ENCODE measurements around the gene FAM227A. TPM values are rescaled to one million over a fixed set of nuclear protein-coding genes. Genes with fewer than 3 reads are reported as not detected.
A peak's percentile ranks its signal among the peaks of the same experiment; 100 is the strongest.

Gene FAM227A
- total and polyA plus RNA-seq, 2 of the 8 experiments (the other 6 are each of a cell fraction or from before 2014, with no cell fraction given): 2.1 to 3.9 TPM

- no peaks in the 10 kb centered on the region for H3K27me3 ChIP-seq (replicated peaks in 1 of 4; ENCODE audit: control insufficient read depth in 3 of 4, extremely low read depth in 1 of 4, insufficient read depth in 3 of 4, low read length in 3 of 4)
- H2BK120ac ChIP-seq (replicated peaks; ENCODE audit: low read depth, low read length): peak overlapping the region; percentile 38
- peak overlapping the region; percentile 87; the same call in 1 of the 2 replicates for H2BK5ac ChIP-seq (ENCODE audit: low read depth, low read length)
- H4K91ac ChIP-seq (replicated peaks; ENCODE audit: insufficient read length, low read length): peak overlapping the region; percentile 67
- POLR2A ChIA-PET (ENCODE audit: partially characterized antibody): interaction anchor here (0.9 to 3.0 kb wide), 12 partner anchors 12 to 175 kb away, joined by 3 to 13 read pairs (median 4); partner anchors contain the start of gene TOMM22
- no peaks in the 10 kb centered on the region for H3K36me3 ChIP-seq (ENCODE audit: control insufficient read depth in 2 of 4, insufficient read depth in 4 of 4, low read length in 3 of 4)
- WGBS, 2 experiments (ENCODE audit: extremely low coverage in 1 of 2, insufficient coverage in 1 of 2, insufficient read length in 1 of 2, insufficient replicate concordance in 2 of 2, low coverage in 1 of 2, low lambda C conversion rate in 2 of 2, missing lambda C conversion rate in 1 of 2): 4% methylated on average over 14 of the region's 14 CpGs; no CpG with 5 or more reads in 1 of the 2 experiments
- H2AFZ ChIP-seq (ENCODE audit: low read length): 0 out of 2 replicates have a peak overlapping the region, but pooled peaks have one; percentile 6
- no peaks in the 10 kb centered on the region for H4K20me1 ChIP-seq (replicated peaks in 1 of 2; ENCODE audit: control insufficient read depth in 1 of 2, insufficient read depth in 2 of 2, low read length in 2 of 2)
- H3K4ac ChIP-seq (replicated peaks; ENCODE audit: insufficient read length, low read depth, low read length): no peak overlapping the region
- FAIRE-seq (no peak), DNase-seq (ENCODE audit: low read depth in 1 of 2, low spot score in 2 of 2) (no peak)
- peak overlapping the region; percentile 75 to 96 for H3K4me2 ChIP-seq (ENCODE audit: insufficient read depth in 1 of 2, low read depth in 2 of 2, low read length in 2 of 2)
- H2BK12ac ChIP-seq (ENCODE audit: low read depth, low read length): peak overlapping the region; percentile 3; the same call in 1 of the 2 replicates
- H3K4me1 ChIP-seq (replicated peaks in 1 of 4; ENCODE audit: control insufficient read depth in 3 of 4, insufficient read depth in 4 of 4, low read length in 3 of 4): peaks cover 4 to 12% (median 7%) of the 10 kb centered on the region in 4 experiments; a peak in 5 of 7 replicates
- H3K79me2 ChIP-seq (ENCODE audit: control insufficient read depth in 1 of 2, insufficient read depth in 2 of 2, low read length in 2 of 2): no peaks in the 10 kb centered on the region
- H3K27ac ChIP-seq (ENCODE audit: low read depth, low read length): peak overlapping the region; percentile 93
- peak overlapping the region; percentile 47 to 78 (median 66) for H3K4me3 ChIP-seq (ENCODE audit: extremely low read depth in 1 of 4, insufficient read depth in 2 of 4, low read depth in 3 of 4, low read length in 4 of 4)
- H3K18ac ChIP-seq (ENCODE audit: extremely low read depth, low read length): peak overlapping the region; percentile 85
- H4K8ac ChIP-seq (ENCODE audit: extremely low read depth, insufficient read depth, low read length): peak overlapping the region; percentile 81; the same call in 1 of the 2 replicates
- CTCF ChIA-PET (ENCODE audit: partially characterized antibody): interaction anchor here (0.7 to 3.3 kb wide), 14 partner anchors 15 to 467 kb away, joined by 3 to 9 read pairs (median 4); partner anchors contain the start of gene KDELR3
- H2BK20ac ChIP-seq (ENCODE audit: low read length): no peak overlapping the region
- H3K14ac ChIP-seq (ENCODE audit: insufficient read length): no peak overlapping the region
- H3K79me1 ChIP-seq (ENCODE audit: low read depth, low read length): no peaks in the 10 kb centered on the region
- peak overlapping the region; percentile 53; the same call in 1 of the 2 replicates for H2BK15ac ChIP-seq (ENCODE audit: low read length)
- H3K23ac ChIP-seq (ENCODE audit: insufficient read length): no peak overlapping the region
- H3K56ac ChIP-seq (replicated peaks; ENCODE audit: insufficient read length, low read depth, low read length): peak overlapping the region; percentile 84
- no peak overlapping the region for H2AK5ac ChIP-seq (ENCODE audit: low read depth, low read length)
- H4K5ac ChIP-seq (ENCODE audit: insufficient read length, low read depth, low read length): peak overlapping the region; percentile 48
- H3K9ac ChIP-seq (replicated peaks in 1 of 4; ENCODE audit: extremely low read depth in 1 of 4, low read depth in 3 of 4, low read length in 3 of 4): peak overlapping the region; percentile 45 to 81 (median 78)
- H3K23me2 ChIP-seq (ENCODE audit: low read depth, low read length): peaks cover 15% of the 10 kb centered on the region; the same call in 1 of the 2 replicates
- no peaks in the 10 kb centered on the region for H3K9me3 ChIP-seq (ENCODE audit: insufficient read depth in 2 of 2, low read depth in 1 of 2, low read length in 1 of 2)
- peak; percentile 15; the same call in 1 of the 2 replicates for TF ChIP-seq POLR2AphosphoS5 (IDR thresholded peaks at IDR 0.05; ENCODE audit: low read depth, low read length)
- peak; percentile 69; the same call in 1 of the 2 replicates for TF ChIP-seq YY1 (IDR thresholded peaks at IDR 0.05; ENCODE audit: low read depth, low read length)
- no peak for TF ChIP-seq FOSL1 (IDR thresholded peaks at IDR 0.05; ENCODE audit: insufficient read depth, low read depth, low read length)
- no peak for TF ChIP-seq SP1 (IDR thresholded peaks at IDR 0.05; ENCODE audit: low read depth, low read length)
- TF ChIP-seq E2F6 (IDR thresholded peaks at IDR 0.05): peak; percentile 78
- TF ChIP-seq TBP (IDR thresholded peaks at IDR 0.05; ENCODE audit: low read depth, low read length): 0 out of 2 replicates have a peak, but pooled peaks have one; percentile 0
- TF ChIP-seq NANOG (IDR thresholded peaks at IDR 0.05; ENCODE audit: insufficient read depth, low read depth, low read length, poor library complexity, severe bottlenecking): no peak
- peak; percentile 48 for TF ChIP-seq ASH2L (IDR thresholded peaks at IDR 0.05; ENCODE audit: low read length)
- TF ChIP-seq MAX (IDR thresholded peaks at IDR 0.05): peak; percentile 88
- TF ChIP-seq RAD21 (IDR thresholded peaks at IDR 0.05 in 1 of 2, conservative IDR thresholded peaks at IDR 0.05 in 1 of 2; ENCODE audit: low read depth in 2 of 2, low read length in 2 of 2): 0 out of 4 replicates have a peak, but pooled peaks of 1 of the 2 experiments have one; percentile 2
Measured at GRCh38 chr22:38570779-38571364, 85.3 kb downstream of the FAM227A start.
